Adipocyte (in vitro differentiated cells): ENCODE measurements around the gene GPX4.

Source experiments
- DNase-seq: peaks from one replicate; pipeline ENCODE4 v3.0.0-alpha.2; 2015; ENCODE audit warnings: low read depth
- H3K27me3 ChIP-seq: replicated peaks from 2 replicates; pipeline ENCODE4 v1.7.0; 2013; ENCODE audit warnings: mild to moderate bottlenecking, low read length, moderate library complexity; ENCODE audit not compliant: control insufficient read depth, insufficient read depth
- H3K36me3 ChIP-seq: 2 replicates; pipeline ENCODE4 v1.7.0; 2013; ENCODE audit warnings: low read length, mild to moderate bottlenecking, moderate library complexity; ENCODE audit not compliant: control insufficient read depth, insufficient read depth, severe bottlenecking
- H3K4me1 ChIP-seq: 2 replicates; pipeline ENCODE4 v1.7.0; 2013; ENCODE audit warnings: mild to moderate bottlenecking, low read length, moderate library complexity; ENCODE audit not compliant: control insufficient read depth, insufficient read depth
- H3K4me3 ChIP-seq: 2 replicates; pipeline ENCODE4 v1.7.0; 2013; ENCODE audit warnings: mild to moderate bottlenecking, low read length, moderate library complexity
- H3K9ac ChIP-seq: 2 replicates; pipeline ENCODE4 v1.7.0; 2013; ENCODE audit warnings: mild to moderate bottlenecking, low read length, moderate library complexity
- H3K9me3 ChIP-seq: 2 replicates; pipeline ENCODE4 v1.7.0; 2013; ENCODE audit warnings: mild to moderate bottlenecking, low read length, moderate library complexity; ENCODE audit not compliant: control insufficient read depth

The GPX4 gene

DNA sequence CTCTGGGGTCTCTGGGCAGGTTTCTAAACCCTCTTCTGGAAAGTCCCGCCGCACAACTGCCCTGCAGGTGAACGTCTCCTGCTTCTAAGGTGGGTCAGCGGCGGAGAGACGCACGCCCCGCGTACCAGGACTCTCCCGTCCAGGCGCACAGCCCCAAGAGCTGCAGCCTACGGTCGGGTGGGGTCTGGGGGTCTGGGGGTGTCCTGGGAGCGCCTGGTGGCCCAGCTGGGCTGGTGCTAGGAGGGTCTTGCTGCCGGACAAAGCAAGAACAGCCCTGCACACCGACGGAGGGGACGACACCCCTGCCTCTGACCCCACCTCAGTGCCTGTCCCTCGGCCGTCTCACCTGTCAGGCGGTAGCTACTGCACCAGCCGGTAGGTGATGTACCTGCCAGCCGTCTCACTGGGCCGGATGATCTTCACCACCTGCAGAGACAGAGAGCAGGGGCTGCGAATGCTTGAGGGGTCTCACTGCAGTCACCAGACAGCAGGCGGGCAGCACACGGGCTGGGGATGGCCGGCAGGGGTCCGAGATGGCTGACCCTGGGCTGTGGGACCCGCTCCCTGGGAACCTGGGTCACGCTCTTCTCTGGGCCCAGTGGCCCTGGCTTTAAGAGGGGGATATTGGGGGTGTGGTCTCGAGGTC lies 14.5 kb upstream of the GPX4 start:
- H3K4me1 ChIP-seq = peaks cover 19% of the 10 kb centered on the region
- DNase-seq = no peak
- H3K9me3 ChIP-seq = no peaks in the 10 kb centered on the region
- H3K4me3 ChIP-seq = no peak overlapping the region
- no peaks in the 10 kb centered on the region for H3K27me3 ChIP-seq
- peaks cover 51% of the 10 kb centered on the region for H3K36me3 ChIP-seq
- no peak overlapping the region for H3K9ac ChIP-seq

DNA sequence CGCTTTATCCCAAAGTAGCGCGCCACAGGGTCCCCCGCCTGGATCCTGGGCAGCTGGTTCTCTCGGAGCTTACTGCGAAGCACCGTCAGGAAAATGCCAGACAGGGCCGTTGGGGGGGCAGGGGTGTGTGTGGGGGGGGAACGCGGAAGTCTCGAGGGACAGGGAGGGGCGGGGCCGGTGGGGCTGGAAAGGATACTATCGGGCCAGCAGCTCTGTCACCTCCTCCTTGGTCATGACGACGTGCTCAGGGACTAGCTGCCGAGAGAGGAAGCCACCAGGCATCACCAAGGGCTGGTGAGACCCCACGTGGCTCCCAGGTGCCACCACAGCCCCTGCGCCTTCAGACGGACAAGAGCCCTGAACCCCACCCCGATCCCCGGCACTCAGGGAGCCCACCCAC lies 13.9 kb upstream of the GPX4 start:
- no peaks in the 10 kb centered on the region for H3K9me3 ChIP-seq
- peaks cover 51% of the 10 kb centered on the region for H3K36me3 ChIP-seq
- no peak overlapping the region for H3K9ac ChIP-seq
- no peak for DNase-seq
- peaks cover 19% of the 10 kb centered on the region for H3K4me1 ChIP-seq
- H3K27me3 ChIP-seq = no peaks in the 10 kb centered on the region
- no peak overlapping the region for H3K4me3 ChIP-seq

DNA sequence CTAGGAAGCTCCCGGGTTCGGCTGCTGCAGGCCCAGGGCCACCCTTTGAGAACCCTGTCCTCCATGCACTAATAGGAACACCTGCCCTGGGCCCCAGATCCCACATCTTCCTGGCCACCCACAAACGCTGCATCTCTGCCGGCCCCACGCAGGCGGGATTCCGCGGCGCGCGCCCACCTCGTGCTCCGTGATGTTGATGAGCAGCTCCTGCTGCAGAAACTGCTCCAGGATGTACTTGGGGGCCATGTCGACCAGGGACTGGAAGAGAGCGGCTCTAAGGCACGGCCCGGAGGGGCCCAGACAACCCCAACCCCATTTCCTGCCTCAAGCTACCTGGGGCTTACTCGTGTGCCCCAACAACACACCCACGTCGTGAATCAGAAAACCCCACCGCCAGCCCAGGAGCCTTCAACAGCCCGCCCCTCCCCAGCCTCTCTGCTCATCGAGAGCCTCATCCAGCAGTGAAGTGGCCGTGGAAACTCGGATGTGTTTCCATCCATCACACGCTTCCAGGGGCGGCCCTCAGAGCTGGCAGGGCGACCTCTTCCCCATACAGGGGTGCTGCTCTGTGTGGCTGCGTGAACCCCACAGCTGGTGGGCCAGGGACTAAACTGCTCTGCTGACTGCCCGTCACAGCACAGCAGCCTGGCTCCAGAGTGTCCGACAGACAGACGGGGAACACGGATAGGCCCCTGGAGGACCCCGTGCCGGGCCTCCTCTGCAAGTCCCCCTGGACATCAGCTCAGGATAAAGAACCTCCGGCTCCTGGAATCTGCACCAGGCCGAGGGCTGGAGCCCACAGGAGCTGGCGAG lies 12.9 kb upstream of the GPX4 start:
- Histone ChIP-seq H3K4me1 (peaks cover 24% of the 10 kb centered on the region), H3K9ac (no peak overlapping the region), H3K4me3 (no peak overlapping the region), H3K27me3 (no peaks in the 10 kb centered on the region), H3K9me3 (no peaks in the 10 kb centered on the region), H3K36me3 (peaks cover 51% of the 10 kb centered on the region)
- no peak for DNase-seq

DNA sequence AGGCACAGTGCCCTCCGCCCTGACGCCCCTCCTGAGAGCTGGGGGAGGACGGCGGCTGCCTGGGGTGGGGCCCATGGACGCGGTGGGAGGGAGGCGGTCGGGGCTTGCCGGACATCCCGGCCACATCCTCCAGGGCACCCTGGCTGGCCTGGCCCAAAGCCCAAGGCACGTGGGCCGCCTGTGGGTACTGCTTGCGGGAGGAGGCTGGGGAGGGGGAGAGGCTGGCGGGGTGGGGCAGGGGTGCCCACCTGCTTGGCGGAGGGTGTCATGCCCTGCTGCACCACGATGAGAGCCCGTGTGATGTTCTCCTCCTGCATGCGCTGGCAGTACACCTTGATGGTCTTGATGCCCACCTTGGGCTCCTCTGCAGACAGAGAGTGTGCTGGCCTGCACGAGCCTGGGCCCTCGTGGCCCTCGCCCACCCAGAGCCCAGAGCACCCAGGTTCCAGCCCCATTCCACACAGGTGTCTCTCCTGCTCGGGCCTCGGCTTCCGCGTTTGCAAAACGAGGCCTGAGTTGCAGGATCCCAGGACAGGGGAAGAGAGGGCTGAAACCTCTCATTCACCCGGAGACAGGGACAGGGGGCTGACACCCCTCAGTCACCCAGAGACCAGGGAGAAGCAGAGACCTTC lies 12.1 kb upstream of the GPX4 start:
- H3K36me3 ChIP-seq = peaks cover 47% of the 10 kb centered on the region
- no peak overlapping the region for H3K4me3 ChIP-seq
- no peak for DNase-seq
- H3K27me3 ChIP-seq = no peaks in the 10 kb centered on the region
- H3K4me1 ChIP-seq = peaks cover 24% of the 10 kb centered on the region
- H3K9ac ChIP-seq = no peak overlapping the region
- no peaks in the 10 kb centered on the region for H3K9me3 ChIP-seq

DNA sequence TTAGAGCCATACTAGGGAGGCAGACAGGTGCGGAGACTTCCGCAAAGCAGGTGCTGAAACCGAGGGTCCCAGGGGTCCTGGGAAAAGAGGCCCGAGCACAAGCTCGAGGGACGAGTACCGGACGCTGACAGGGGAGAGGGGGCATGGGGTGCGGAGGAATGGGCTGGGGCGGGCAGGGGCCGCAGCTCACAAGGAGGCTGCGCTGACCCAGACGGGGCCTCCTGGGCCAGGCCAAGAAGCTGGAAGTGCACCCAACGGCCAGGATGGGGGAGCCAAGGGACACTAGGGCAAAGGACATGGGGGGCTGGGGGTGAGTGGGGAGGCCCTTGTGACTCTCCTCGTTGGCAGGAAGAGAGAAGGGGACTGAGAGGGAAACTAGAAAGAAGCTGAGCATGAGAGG lies 10.5 kb upstream of the GPX4 start:
- H3K9me3 ChIP-seq = no peaks in the 10 kb centered on the region
- H3K27me3 ChIP-seq = no peaks in the 10 kb centered on the region
- peak overlapping the region; percentile 96 for H3K9ac ChIP-seq
- H3K4me3 ChIP-seq = peak overlapping the region; percentile 96
- peaks cover 36% of the 10 kb centered on the region for H3K36me3 ChIP-seq
- no peak for DNase-seq
- peaks cover 29% of the 10 kb centered on the region for H3K4me1 ChIP-seq

GRCh38 chr19:1093811-1094553 lies 9.8 kb upstream of the GPX4 start:
- peak; percentile 34 for DNase-seq
- Histone ChIP-seq H3K27me3 (no peaks in the 10 kb centered on the region), H3K36me3 (peaks cover 30% of the 10 kb centered on the region), H3K9ac (peak overlapping the region; percentile 96), H3K4me1 (peaks cover 36% of the 10 kb centered on the region), H3K9me3 (no peaks in the 10 kb centered on the region), H3K4me3 (peak overlapping the region; percentile 96)

DNA sequence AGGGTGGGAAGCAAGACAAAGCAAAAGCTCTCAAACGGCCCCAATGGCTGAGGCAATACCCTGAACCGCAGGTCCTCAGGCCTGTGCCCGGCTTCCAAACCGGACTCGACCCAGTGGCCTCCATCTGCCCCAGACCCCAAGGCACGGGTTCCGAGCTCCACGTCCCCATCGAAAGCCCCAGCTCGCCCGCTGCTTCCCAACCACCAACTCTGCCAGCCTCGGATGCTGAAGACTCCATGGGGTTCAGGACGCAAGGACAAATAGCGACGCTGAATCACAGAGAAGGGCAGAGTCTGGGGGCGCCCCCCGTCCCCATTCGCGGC lies 9.2 kb upstream of the GPX4 start:
- Histone ChIP-seq H3K27me3 (no peaks in the 10 kb centered on the region), H3K36me3 (peaks cover 23% of the 10 kb centered on the region), H3K4me1 (peaks cover 40% of the 10 kb centered on the region), H3K4me3 (peak overlapping the region; percentile 96), H3K9ac (peak overlapping the region; percentile 96), H3K9me3 (peaks cover under 1% of the 10 kb centered on the region)
- no peak for DNase-seq

- Histone ChIP-seq H3K27me3 (no peaks in the 10 kb centered on the region), H3K4me1 (peaks cover 43% of the 10 kb centered on the region), H3K9ac (peak within 1 kb of the TSS; percentile 96), H3K36me3 (peaks cover 22% of the 10 kb centered on the region), H3K4me3 (peak within 1 kb of the TSS; percentile 96), H3K9me3 (peaks cover 6% of the 10 kb centered on the region)
- DNase-seq = peak; percentile 99
Measured at GRCh38 chr19:1094978-1095701, 8.7 kb upstream of the GPX4 start, which contains the start of gene POLR2E. POLR2E (minus strand) TSS chr19:1095375; CDS start chr19:1095315, 60 bp downstream.

DNA sequence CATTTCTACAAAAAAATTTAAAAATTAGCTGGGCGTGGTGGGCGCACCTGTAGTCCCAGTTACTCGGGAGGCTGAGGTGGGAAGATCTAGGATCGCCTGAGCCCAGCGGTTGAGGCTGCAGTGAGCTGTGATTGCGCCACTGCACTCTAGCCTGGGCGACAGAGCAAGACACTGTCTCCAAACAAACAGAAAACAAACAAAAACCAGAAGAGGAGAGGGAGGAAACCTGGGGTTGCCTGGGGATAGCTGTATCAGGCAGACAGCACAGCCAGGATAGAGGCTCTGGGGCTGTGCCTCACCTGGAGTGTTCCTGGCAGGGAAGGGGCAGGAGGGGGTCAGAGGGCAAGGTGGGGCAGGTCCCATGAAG lies 6.0 kb upstream of the GPX4 start:
- Histone ChIP-seq H3K9me3 (peaks cover 6% of the 10 kb centered on the region), H3K9ac (peak overlapping the region; percentile 84), H3K4me1 (peaks cover 62% of the 10 kb centered on the region)

DNA sequence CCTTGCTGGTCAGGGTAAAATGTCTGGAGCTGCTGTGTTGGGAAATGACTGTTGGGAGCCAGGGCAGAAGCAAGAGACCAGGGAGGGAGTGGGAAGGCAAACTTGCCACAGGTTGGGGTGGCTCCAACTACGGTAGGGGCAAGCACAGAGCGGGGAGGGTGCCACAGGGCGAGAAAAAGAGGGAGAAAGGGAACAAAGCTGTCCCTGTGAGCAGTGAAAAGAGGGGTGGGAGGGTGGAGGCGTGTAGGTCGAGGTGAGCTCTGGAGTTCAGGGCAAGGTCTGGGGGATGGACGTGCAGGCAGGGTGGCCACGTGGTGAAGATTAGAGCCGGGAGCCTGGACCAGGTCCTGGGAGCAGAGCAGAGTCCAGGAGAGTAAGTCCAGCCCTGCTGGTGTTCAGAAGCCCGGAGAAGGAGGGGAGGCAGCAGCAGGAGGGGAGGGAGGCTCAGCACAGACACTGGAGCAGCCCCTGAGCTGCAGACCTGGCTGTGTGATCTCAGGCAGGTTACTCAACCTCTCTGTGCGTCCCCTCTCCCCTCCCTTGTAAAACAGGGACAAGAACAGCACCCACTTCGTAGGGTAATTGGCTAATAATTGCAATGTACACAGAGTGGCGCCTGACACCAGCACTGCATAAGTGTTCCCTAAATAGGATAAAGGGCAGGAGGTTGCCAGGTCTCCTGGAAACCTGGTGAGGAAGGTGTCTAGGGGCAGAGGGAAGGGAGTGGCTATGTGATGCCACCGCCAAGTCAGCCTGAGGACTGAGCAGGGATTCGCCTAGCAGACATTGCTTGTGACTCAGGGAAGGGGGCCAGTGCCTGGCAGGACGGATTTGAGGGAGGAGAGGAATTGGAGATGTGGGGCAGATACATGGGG lies 5.4 kb upstream of the GPX4 start:
- Histone ChIP-seq H3K4me1 (peaks cover 61% of the 10 kb centered on the region), H3K27me3 (no peaks in the 10 kb centered on the region), H3K9ac (peak overlapping the region; percentile 84), H3K9me3 (peaks cover 6% of the 10 kb centered on the region), H3K4me3 (peak overlapping the region; percentile 12), H3K36me3 (no peaks in the 10 kb centered on the region)
- DNase-seq = no peak

More for the DNA sequence above, 6.0 kb upstream of the GPX4 start:
- no peak overlapping the region for H3K4me3 ChIP-seq
- H3K27me3 ChIP-seq = no peaks in the 10 kb centered on the region
- H3K36me3 ChIP-seq = peaks cover 4% of the 10 kb centered on the region
- DNase-seq = no peak
